ENCODE data around the gene VPS37C.

DNA sequence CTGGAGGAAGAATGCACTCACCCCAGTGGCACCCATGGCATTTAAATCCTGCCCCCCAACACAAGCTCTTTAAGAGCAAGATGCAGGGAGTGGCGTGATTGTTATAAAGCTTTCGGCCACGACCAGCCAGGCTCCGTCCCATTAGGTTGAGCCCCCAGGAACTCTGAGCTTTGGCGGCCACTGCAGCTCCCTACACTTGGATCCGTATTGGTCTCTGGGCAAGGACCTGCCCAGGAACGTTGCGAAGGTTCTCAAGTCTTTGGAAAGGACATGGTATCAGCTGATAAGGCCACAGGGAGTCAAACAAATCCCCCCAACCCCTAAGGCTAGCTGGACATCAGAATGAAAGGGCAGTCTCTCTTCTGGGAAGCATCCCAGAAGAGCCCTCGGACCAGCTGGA lies 9.3 kb upstream of the VPS37C start:
- TF ChIP-seq, protein P1, sequence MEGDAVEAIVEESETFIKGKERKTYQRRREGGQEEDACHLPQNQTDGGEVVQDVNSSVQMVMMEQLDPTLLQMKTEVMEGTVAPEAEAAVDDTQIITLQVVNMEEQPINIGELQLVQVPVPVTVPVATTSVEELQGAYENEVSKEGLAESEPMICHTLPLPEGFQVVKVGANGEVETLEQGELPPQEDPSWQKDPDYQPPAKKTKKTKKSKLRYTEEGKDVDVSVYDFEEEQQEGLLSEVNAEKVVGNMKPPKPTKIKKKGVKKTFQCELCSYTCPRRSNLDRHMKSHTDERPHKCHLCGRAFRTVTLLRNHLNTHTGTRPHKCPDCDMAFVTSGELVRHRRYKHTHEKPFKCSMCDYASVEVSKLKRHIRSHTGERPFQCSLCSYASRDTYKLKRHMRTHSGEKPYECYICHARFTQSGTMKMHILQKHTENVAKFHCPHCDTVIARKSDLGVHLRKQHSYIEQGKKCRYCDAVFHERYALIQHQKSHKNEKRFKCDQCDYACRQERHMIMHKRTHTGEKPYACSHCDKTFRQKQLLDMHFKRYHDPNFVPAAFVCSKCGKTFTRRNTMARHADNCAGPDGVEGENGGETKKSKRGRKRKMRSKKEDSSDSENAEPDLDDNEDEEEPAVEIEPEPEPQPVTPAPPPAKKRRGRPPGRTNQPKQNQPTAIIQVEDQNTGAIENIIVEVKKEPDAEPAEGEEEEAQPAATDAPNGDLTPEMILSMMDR (IDR thresholded peaks at IDR 0.05): no peak
- TF ChIP-seq POLR2A (IDR thresholded peaks at IDR 0.05): no peak
- no peak for TF ChIP-seq POLR2AphosphoS5 (IDR thresholded peaks at IDR 0.05)
